Midbrain (tissue), 1 donor: ENCODE data around the gene CD58.
"Not testable (repeated sequence)": the region's sequence is repeated elsewhere in the genome, so short reads cannot be mapped to it uniquely, and the experiment has no call there.

ENCODE experiments used
- DNase-seq: peaks from one replicate; lab custom pipeline; 2025; lab: John Stamatoyannopoulos, UW

The CD58 gene

GRCh38 chr1:116591951-116592605 is 21.3 kb upstream of the CD58 start:
- DNase-seq = not testable (repeated sequence)

GRCh38 chr1:116591006-116591950 is 20.5 kb upstream of the CD58 start:
- DNase-seq = not testable (repeated sequence)

GRCh38 chr1:116590359-116591005 is 19.7 kb upstream of the CD58 start:
- not testable (repeated sequence) for DNase-seq

- not testable (repeated sequence) for DNase-seq
Observed at GRCh38 chr1:116589101-116589735, 18.4 kb upstream of the CD58 start.

GRCh38 chr1:116587501-116588227 is 16.8 kb upstream of the CD58 start:
- DNase-seq = no peak

- no peak for DNase-seq
Observed at GRCh38 chr1:116586741-116587143, 15.9 kb upstream of the CD58 start.

- no peak for DNase-seq
Observed at GRCh38 chr1:116585886-116586285, 15.1 kb upstream of the CD58 start.

- no peak for DNase-seq
Observed at GRCh38 chr1:116581323-116581885, 10.6 kb upstream of the CD58 start.

- DNase-seq = no peak
Observed at GRCh38 chr1:116580446-116581322, 9.9 kb upstream of the CD58 start.

GRCh38 chr1:116579259-116579875 is 8.5 kb upstream of the CD58 start:
- no peak for DNase-seq

- no peak for DNase-seq
Observed at GRCh38 chr1:116578581-116578980, 7.8 kb upstream of the CD58 start.

GRCh38 chr1:116577759-116578314 is 7.0 kb upstream of the CD58 start:
- DNase-seq = no peak

GRCh38 chr1:116574581-116575291 is 3.9 kb upstream of the CD58 start:
- peak; percentile 81 for DNase-seq

- no peak for DNase-seq
Observed at GRCh38 chr1:116573431-116574095, 2.7 kb upstream of the CD58 start.

- DNase-seq = no peak
Observed at GRCh38 chr1:116572771-116573430, 2.1 kb upstream of the CD58 start.

- DNase-seq = no peak
Observed at GRCh38 chr1:116572099-116572498, 1.3 kb upstream of the CD58 start.

GRCh38 chr1:116571215-116571919 is 541 bp upstream of the CD58 start:
- DNase-seq = no peak
